H1 (cell line): ENCODE data around the gene TP63. TPM values are rescaled to one million over a fixed set of nuclear protein-coding genes. Genes with fewer than 3 reads are reported as not detected.

Experiments
- CTCF ChIA-PET: fragments of 300-600 bp; sonication (Branson Sonifier 250); formaldehyde crosslinking; loops from one replicate; lab custom pipeline; 2021; ENCODE audit not compliant: partially characterized antibody; lab: Charles Lee
- POLR2A ChIA-PET: fragments of 300-600 bp; sonication (Branson Sonifier 250); formaldehyde crosslinking; loops from one replicate; lab custom pipeline; 2021; ENCODE audit warnings: inconsistent platforms; ENCODE audit not compliant: partially characterized antibody; lab: Charles Lee
- DNase-seq, 2 experiments: peaks; one replicate each; pipeline versions ENCODE4 v3.0.0 to v3.0.0-alpha.2; 2010 to 2022; ENCODE audit warnings: low spot score in 2 of 2, low read depth in 1 of 2, mixed read lengths in 1 of 2
- FAIRE-seq: peaks from 2 replicates; lab custom pipeline; 2011; peaks lifted over from hg19 to GRCh38; lab: Jason Lieb, UNC
- H2AFZ ChIP-seq: 2 replicates; pipeline ENCODE4 v1.8.1; 2012; ENCODE audit warnings: low read length, inconsistent platforms
- H2AK5ac ChIP-seq: 2 replicates; pipeline ENCODE4 v1.6.1; 2013; ENCODE audit warnings: low read depth, low read length
- H2BK120ac ChIP-seq: replicated peaks from 2 replicates; pipeline ENCODE3; 2013; ENCODE audit warnings: low read depth, low read length, inconsistent platforms
- H2BK12ac ChIP-seq: 2 replicates; pipeline ENCODE4 v1.6.1; 2013; ENCODE audit warnings: low read depth, low read length
- H2BK15ac ChIP-seq: 2 replicates; pipeline ENCODE4 v1.6.1; 2013; ENCODE audit warnings: low read length
- H2BK20ac ChIP-seq: 2 replicates; pipeline ENCODE4 v1.6.1; 2013; ENCODE audit warnings: low read length
- H2BK5ac ChIP-seq: 2 replicates; pipeline ENCODE4 v1.6.1; 2013; ENCODE audit warnings: low read depth, low read length
- H3K14ac ChIP-seq: 2 replicates; pipeline ENCODE4 v1.6.1; 2013; ENCODE audit warnings: inconsistent platforms; ENCODE audit not compliant: insufficient read length
- H3K18ac ChIP-seq: 2 replicates; pipeline ENCODE4 v1.6.1; 2013; ENCODE audit warnings: low read length; ENCODE audit errors: extremely low read depth
- H3K23ac ChIP-seq: 2 replicates; pipeline ENCODE4 v1.6.1; 2013; ENCODE audit warnings: inconsistent platforms; ENCODE audit not compliant: insufficient read length
- H3K23me2 ChIP-seq: 2 replicates; pipeline ENCODE4 v1.6.1; 2013; ENCODE audit warnings: low read depth, low read length
- H3K27ac ChIP-seq: 2 replicates; pipeline ENCODE4 v1.6.1; 2011; ENCODE audit warnings: low read depth, low read length, inconsistent platforms
- H3K27me3 ChIP-seq, 4 experiments: replicated peaks in 1 of 4; 1 replicate in 1 of 4; 2 replicates in 3 of 4; pipeline versions ENCODE4 v1.6.1 to v1.8.1; 2011 to 2013; ENCODE audit warnings: low read length in 3 of 4, mild to moderate bottlenecking in 3 of 4, inconsistent platforms in 2 of 4, mixed read lengths in 2 of 4, moderate library complexity in 1 of 4; ENCODE audit not compliant: control insufficient read depth in 3 of 4, insufficient read depth in 3 of 4; ENCODE audit errors: extremely low read depth in 1 of 4
- H3K36me3 ChIP-seq, 4 experiments: 2 replicates each; pipeline versions ENCODE4 v1.6.1 to v1.8.1; 2011 to 2013; ENCODE audit warnings: mild to moderate bottlenecking in 4 of 4, low read length in 3 of 4, moderate library complexity in 2 of 4, control low read depth in 1 of 4, inconsistent platforms in 1 of 4; ENCODE audit not compliant: insufficient read depth in 4 of 4, control insufficient read depth in 2 of 4
- H3K4ac ChIP-seq: replicated peaks from 2 replicates; pipeline ENCODE3; 2013; ENCODE audit warnings: low read length, low read depth, mixed read lengths, inconsistent platforms; ENCODE audit not compliant: insufficient read length
- H3K4me1 ChIP-seq, 4 experiments: replicated peaks in 1 of 4; 1 replicate in 1 of 4; 2 replicates in 3 of 4; pipeline versions ENCODE4 v1.6.1 to v1.8.1; 2011 to 2013; ENCODE audit warnings: low read length in 3 of 4, inconsistent platforms in 2 of 4, mixed read lengths in 1 of 4; ENCODE audit not compliant: insufficient read depth in 4 of 4, control insufficient read depth in 3 of 4
- H3K4me2 ChIP-seq, 2 experiments: 2 replicates each; pipeline versions ENCODE4 v1.6.1 to v1.8.1; 2011 to 2013; ENCODE audit warnings: low read depth in 2 of 2, low read length in 2 of 2, control low read depth in 1 of 2, inconsistent platforms in 1 of 2, mild to moderate bottlenecking in 1 of 2; ENCODE audit not compliant: insufficient read depth in 1 of 2
- H3K4me3 ChIP-seq, 4 experiments: fragments of 200-600, 300-600 bp in 1 of 4; sonication (generic), shearing (Covaris generic), sonication (Bioruptor Twin) in 1 of 4; 2 replicates each; pipeline versions ENCODE4 v1.5.1 to v1.8.1; 2011 to 2016; ENCODE audit warnings: low read length in 4 of 4, low read depth in 3 of 4, control low read depth in 2 of 4, inconsistent platforms in 2 of 4, mild to moderate bottlenecking in 2 of 4, mixed read lengths in 1 of 4, moderate library complexity in 1 of 4; ENCODE audit not compliant: insufficient read depth in 2 of 4; ENCODE audit errors: extremely low read depth in 1 of 4
- H3K56ac ChIP-seq: replicated peaks from 2 replicates; pipeline ENCODE3; 2013; ENCODE audit warnings: low read depth, mild to moderate bottlenecking, mixed read lengths, low read length, inconsistent platforms; ENCODE audit not compliant: insufficient read length
- H3K79me1 ChIP-seq: 2 replicates; pipeline ENCODE4 v1.6.1; 2013; ENCODE audit warnings: low read depth, low read length, control low read depth
- H3K79me2 ChIP-seq, 2 experiments: 2 replicates each; pipeline versions ENCODE4 v1.6.1 to v1.8.1; 2012 to 2013; ENCODE audit warnings: low read length in 2 of 2, mild to moderate bottlenecking in 2 of 2, inconsistent platforms in 1 of 2; ENCODE audit not compliant: insufficient read depth in 2 of 2, control insufficient read depth in 1 of 2
- H3K9ac ChIP-seq, 4 experiments: replicated peaks in 1 of 4; 1 replicate in 1 of 4; 2 replicates in 3 of 4; pipeline versions ENCODE4 v1.6.1 to v1.8.1; 2011 to 2013; ENCODE audit warnings: low read depth in 3 of 4, low read length in 3 of 4, control low read depth in 2 of 4, mild to moderate bottlenecking in 2 of 4, moderate library complexity in 2 of 4, inconsistent platforms in 1 of 4; ENCODE audit errors: extremely low read depth in 1 of 4
- H3K9me3 ChIP-seq, 2 experiments: 2 replicates each; pipeline versions ENCODE4 v1.6.1 to v1.8.1; 2012 to 2013; ENCODE audit warnings: mild to moderate bottlenecking in 2 of 2, moderate library complexity in 2 of 2, control low read depth in 1 of 2, inconsistent platforms in 1 of 2, low read depth in 1 of 2, low read length in 1 of 2, mixed read lengths in 1 of 2; ENCODE audit not compliant: insufficient read depth in 2 of 2
- H4K20me1 ChIP-seq, 2 experiments: replicated peaks in 1 of 2; 2 replicates each; pipeline versions ENCODE3 to v1.8.1; 2011 to 2013; ENCODE audit warnings: inconsistent platforms in 2 of 2, low read length in 2 of 2, mild to moderate bottlenecking in 1 of 2; ENCODE audit not compliant: insufficient read depth in 2 of 2, control insufficient read depth in 1 of 2
- H4K5ac ChIP-seq: 2 replicates; pipeline ENCODE4 v1.6.1; 2013; ENCODE audit warnings: low read length, low read depth, mixed read lengths, inconsistent platforms; ENCODE audit not compliant: insufficient read length
- H4K8ac ChIP-seq: 2 replicates; pipeline ENCODE4 v1.8.0; 2013; ENCODE audit warnings: mild to moderate bottlenecking, moderate library complexity, low read length, inconsistent platforms; ENCODE audit not compliant: insufficient read depth; ENCODE audit errors: extremely low read depth
- H4K91ac ChIP-seq: replicated peaks from 2 replicates; pipeline ENCODE3; 2013; ENCODE audit warnings: low read length, mixed read lengths, inconsistent platforms; ENCODE audit not compliant: insufficient read length
- ASH2L ChIP-seq: fragments of 200-600, 300-600 bp; sonication (generic); IDR thresholded peaks from one replicate; pipeline ENCODE4 v1.7.1; 2017; ENCODE audit warnings: low read length
- HDAC6 ChIP-seq: IDR thresholded peaks from one replicate; pipeline ENCODE4 v1.7.1; 2012; ENCODE audit warnings: low read depth, mild to moderate bottlenecking, inconsistent platforms, low read length, moderate library complexity
- PHF8 ChIP-seq: fragments of 200-600 bp; sonication (generic); conservative IDR thresholded peaks from 2 replicates; pipeline ENCODE4 v1.7.1; 2012; ENCODE audit warnings: low read depth, mild to moderate bottlenecking, inconsistent platforms, low read length, moderate library complexity
- POLR2A ChIP-seq, 2 experiments: IDR thresholded peaks; 1 replicate in 1 of 2; 2 replicates in 1 of 2; pipeline ENCODE4 v1.6.1; 2011; ENCODE audit warnings: low read depth in 2 of 2, low read length in 2 of 2, mild to moderate bottlenecking in 2 of 2; ENCODE audit errors: control extremely low read depth in 1 of 2
- RAD21 ChIP-seq, 2 experiments: IDR thresholded peaks in 1 of 2; conservative IDR thresholded peaks in 1 of 2; 2 replicates each; pipeline ENCODE4 v1.6.1; 2011; ENCODE audit warnings: low read depth in 2 of 2, low read length in 2 of 2, improper control_type of control experiment in 1 of 2, inconsistent platforms in 1 of 2, mild to moderate bottlenecking in 1 of 2, moderate library complexity in 1 of 2
- RXRA ChIP-seq: IDR thresholded peaks from 2 replicates; pipeline ENCODE4 v1.6.1; 2011; ENCODE audit warnings: low read depth, mild to moderate bottlenecking, low read length, moderate library complexity; ENCODE audit not compliant: insufficient read depth
- SP1 ChIP-seq: IDR thresholded peaks from 2 replicates; pipeline ENCODE4 v1.6.1; 2011; ENCODE audit warnings: low read depth, low read length
- ZNF274 ChIP-seq: IDR thresholded peaks from 2 replicates; pipeline ENCODE4 v1.7.0; 2012; ENCODE audit warnings: low read length, borderline replicate concordance; ENCODE audit errors: extremely low read depth
- WGBS, 2 experiments: shearing (Covaris generic) in 1 of 2; methylation state at CpG; one replicate each; pipeline versions ENCODE4 v1.1.6 to v1.1.7; 2013 to 2015; ENCODE audit warnings: low lambda C conversion rate in 2 of 2, mixed read lengths in 2 of 2, inconsistent platforms in 1 of 2, low coverage in 1 of 2, missing lambda C conversion rate in 1 of 2; ENCODE audit not compliant: insufficient replicate concordance in 2 of 2, insufficient coverage in 1 of 2, insufficient read length in 1 of 2; ENCODE audit errors: extremely low coverage in 1 of 2, missing lambda C conversion rate in 1 of 2; 5-methylcytosine and 5-hydroxymethylcytosine counted together
- polyA plus RNA-seq, 7 experiments: library from polyadenylated mRNA; depleted of rRNA in 3 of 7; stranded (reverse) in 5 of 7; unstranded in 2 of 7; fragments of >200 nt in 5 of 7; fragments of 200-250 nt in 2 of 7; gene quantifications; 1 replicate in 5 of 7; 2 replicates in 1 of 7; 4 replicates in 1 of 7; pipeline versions ENCODE4 v1.2.1 to v1.2.3, GENCODE V29; 2011 to 2013; ENCODE audit warnings: missing spikeins in 2 of 7, mixed read lengths in 2 of 7
- total RNA-seq: library from RNA; stranded (reverse); fragmentation: NEBNext Ultra II Directional; extraction: Animal tissue kit (Norgen Biotek cat#: 25700); gene quantifications from 2 replicates; pipeline ENCODE4 v1.2.1, GENCODE V29; 2021

TP63 gene
- total and polyA plus RNA-seq, 2 of the 8 experiments (the other 6 are each of a cell fraction or from before 2014, with no cell fraction given) = not detected

- TF ChIP-seq RAD21 (IDR thresholded peaks at IDR 0.05 in 1 of 2, conservative IDR thresholded peaks at IDR 0.05 in 1 of 2; ENCODE audit: low read depth in 2 of 2, low read length in 2 of 2) (no peak), SP1 (no peak), ASH2L (no peak), ZNF274 (no peak), POLR2A (IDR thresholded peaks at IDR 0.05; ENCODE audit: control extremely low read depth in 1 of 2, low read depth in 2 of 2, low read length in 2 of 2) (no peak), PHF8 (no peak), RXRA (no peak), HDAC6 (no peak)
- Histone ChIP-seq H3K27me3 (no peaks in the 10 kb centered on the region), H3K56ac (no peak overlapping the region), H3K9me3 (no peaks in the 10 kb centered on the region), H3K4me1 (no peaks in the 10 kb centered on the region; a peak in 1 of 7 replicates), H3K79me1 (no peaks in the 10 kb centered on the region), H3K4ac (no peak overlapping the region), H3K79me2 (no peaks in the 10 kb centered on the region), H3K27ac (no peak overlapping the region), H3K4me3 (no peak overlapping the region), H3K4me2 (no peak overlapping the region), H2AFZ (no peak overlapping the region), H4K8ac (no peak overlapping the region), H4K5ac (no peak overlapping the region), H3K23me2 (no peaks in the 10 kb centered on the region), H2BK15ac (no peak overlapping the region), H3K23ac (no peak overlapping the region), H2BK20ac (no peak overlapping the region), H4K20me1 (no peaks in the 10 kb centered on the region), H3K18ac (no peak overlapping the region), H2BK120ac (no peak overlapping the region), H3K14ac (no peak overlapping the region), H2BK5ac (no peak overlapping the region), H4K91ac (no peak overlapping the region), H3K36me3 (no peaks in the 10 kb centered on the region), H3K9ac (no peak overlapping the region), H2AK5ac (no peak overlapping the region), H2BK12ac (no peak overlapping the region)
- ChIA-PET CTCF (interaction anchor here (0.6 to 2.2 kb wide), 4 partner anchors 32 to 716 kb away, joined by 3 to 6 read pairs (median 4); no protein-coding TSS in a partner anchor), POLR2A (no interaction called here)
- DNase-seq (no peak), FAIRE-seq (no peak)
- 93% methylated on average over 2 of the region's 2 CpGs; no CpG with 5 or more reads in 1 of the 2 experiments for WGBS, 2 experiments
Observed at GRCh38 chr3:189754356-189754755, 123.2 kb downstream of the TP63 start.
